Ammon's horn (tissue), 1 donor: ENCODE measurements around the gene SERTAD2.
A peak's percentile ranks its signal among the peaks of the same experiment; 100 is the strongest.

ENCODE experiments used
- DNase-seq: peaks from one replicate; pipeline ENCODE4 v3.0.0-alpha.2; 2016; ENCODE audit warnings: low spot score

Gene SERTAD2

DNA sequence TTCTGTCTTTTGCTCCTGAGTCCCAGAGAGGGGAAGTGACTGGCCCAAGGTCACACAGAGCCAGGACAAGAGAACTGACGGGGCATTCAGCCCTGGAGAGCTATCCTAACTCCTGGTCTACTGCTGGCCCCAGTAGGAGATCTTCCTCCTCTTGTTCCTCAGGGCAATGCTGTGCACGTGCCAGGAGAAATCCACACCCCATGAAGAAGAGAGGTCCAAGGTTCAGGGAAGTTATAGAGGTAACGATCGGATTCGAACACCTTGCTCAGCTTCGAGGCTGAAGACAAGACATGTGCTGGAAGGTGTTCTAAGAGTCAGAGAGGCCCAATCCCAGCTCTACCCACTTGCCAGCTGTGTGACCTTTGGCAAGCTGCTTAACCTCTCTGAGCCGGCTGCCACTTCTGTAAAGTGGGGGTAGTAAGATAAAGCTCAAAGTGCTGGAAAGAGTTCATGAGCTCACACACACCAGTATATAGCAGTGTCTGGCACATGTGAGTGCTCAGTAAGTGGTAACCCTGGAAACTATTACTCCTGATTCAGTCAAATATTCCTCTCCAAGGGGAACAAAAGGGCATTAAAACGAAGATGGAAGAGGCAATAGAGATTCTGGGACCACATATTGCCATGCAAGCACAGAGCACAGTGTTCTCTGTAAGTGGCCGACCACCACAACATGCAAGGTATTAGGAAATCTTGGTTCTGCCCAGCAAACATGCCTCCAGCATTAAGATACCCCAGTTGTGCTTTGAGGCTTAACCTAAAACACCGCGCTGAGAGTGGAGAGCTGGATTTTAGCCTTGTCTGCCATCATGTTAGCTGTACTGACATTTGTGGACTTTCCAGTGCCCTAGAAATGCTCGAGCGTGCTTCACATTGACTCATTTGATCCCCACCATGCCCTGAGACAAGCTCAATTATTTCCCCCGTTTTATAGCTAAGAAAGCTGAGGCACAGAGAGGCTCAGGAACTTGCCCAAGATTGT is 25.6 kb downstream of the SERTAD2 start:
- no peak for DNase-seq

DNA sequence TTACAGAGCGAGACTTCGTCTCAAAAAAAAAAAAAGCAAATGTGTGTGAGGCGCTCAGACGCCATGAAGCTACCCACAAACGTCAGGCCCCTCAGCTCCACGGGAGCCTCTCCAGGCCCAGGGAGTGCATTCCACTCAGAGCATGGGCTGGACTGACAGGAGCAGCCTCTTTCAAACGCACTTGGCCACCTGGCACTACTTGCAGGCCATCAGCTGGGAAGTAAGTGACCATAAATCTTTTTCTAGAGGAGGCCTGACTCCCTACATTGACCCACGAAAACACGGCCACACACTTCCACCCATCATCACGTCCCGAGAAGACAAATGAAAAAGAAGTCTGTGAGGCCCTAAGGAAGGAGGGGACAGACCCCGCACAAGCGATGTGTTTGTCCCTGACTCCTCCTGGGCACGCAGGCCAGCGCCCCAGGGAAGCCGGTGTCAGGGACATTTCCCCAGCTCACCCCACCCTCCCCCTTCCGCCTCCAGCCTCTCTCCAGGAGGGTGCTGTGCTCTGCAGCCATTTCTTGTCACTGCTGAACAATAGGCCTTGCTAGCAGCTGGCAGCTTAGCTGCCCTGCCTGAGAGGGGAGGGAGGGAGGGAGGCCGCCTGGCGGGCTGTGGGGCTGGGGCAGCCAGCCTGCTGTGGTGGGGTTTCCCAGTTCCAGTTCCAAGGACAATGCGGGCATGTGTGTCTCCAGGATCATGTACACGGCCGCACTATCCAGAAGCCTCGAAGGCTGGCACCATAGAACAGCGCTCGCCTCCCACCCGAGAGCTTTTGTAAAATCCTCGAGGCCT is 26.6 kb downstream of the SERTAD2 start:
- DNase-seq: peak; percentile 77

DNA sequence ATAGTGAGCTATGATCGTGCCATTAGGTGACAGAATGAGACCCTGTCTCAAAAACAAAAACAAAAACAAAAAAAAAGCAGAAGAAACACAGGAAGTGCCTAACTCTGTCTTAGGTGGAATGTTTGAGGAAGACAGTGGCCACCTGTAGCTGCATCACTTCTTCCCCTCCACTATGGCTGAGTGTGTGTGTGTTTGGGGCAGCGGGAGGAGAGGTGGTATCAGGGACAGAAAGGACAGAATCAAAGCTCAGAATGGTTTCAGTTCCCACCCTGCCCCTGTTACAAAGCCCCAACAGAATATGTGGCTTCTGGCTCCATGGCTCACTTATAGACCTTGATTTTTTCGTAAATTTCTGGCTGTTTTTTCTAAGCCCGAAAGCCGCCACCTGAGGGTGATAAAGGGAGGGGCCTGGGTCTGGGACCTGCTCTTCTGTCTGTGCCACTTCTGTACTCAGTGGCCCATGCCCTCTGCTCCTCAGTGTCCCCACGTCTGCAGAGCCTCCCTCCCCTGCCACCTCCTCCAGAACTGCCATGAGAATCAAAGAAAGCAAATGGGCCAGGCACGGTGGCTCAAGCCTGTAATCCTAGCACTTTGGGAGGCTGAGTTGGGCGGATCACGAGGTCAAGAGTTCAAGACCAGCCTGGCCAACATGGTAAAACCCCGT is 27.4 kb downstream of the SERTAD2 start:
- DNase-seq: no peak

DNA sequence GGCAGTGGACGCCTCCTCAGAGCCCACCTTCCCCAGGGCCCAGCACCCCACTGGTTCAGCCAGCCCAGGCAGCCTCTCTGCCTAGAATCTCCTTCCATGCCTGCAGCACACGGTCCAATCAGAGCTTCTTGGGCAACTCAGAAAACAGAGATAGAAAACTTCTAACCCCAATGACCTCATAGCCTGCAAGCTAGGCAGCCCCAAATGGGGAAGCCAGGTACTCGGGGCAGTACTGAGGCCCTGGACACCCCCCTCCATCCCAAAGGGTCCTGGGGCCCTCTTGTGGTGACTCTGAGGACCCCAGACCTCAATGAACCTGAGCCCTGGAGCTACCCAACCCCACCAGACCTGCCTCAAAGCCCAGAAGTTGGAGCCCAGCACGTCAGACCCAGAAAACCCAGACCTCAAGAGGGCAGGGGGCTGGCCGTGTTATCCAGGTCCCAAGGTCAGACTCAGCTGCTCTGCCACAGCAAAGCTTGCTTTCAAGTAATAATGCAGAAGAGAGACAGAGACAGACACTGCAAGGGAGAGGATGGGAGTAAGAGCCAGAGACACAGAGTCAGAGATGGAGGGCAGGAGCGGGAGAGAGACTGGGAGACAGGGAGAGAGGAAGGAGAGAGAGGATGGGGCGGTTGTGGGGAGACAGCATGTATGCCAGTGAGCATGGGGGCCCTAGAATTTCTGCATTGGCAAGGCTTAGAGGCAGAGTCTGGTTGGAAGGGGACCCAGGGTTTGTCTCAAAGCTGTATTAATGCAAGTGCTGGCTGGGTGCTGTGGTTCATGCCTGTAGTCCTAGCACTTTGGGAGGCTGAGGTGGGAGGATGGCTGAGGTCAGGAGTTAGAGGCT is 28.2 kb downstream of the SERTAD2 start:
- DNase-seq: no peak

GRCh38 chr2:64624862-64625261 is 28.9 kb downstream of the SERTAD2 start:
- DNase-seq: no peak

- no peak for DNase-seq
Measured at GRCh38 chr2:64624108-64624610, 29.6 kb downstream of the SERTAD2 start.

DNA sequence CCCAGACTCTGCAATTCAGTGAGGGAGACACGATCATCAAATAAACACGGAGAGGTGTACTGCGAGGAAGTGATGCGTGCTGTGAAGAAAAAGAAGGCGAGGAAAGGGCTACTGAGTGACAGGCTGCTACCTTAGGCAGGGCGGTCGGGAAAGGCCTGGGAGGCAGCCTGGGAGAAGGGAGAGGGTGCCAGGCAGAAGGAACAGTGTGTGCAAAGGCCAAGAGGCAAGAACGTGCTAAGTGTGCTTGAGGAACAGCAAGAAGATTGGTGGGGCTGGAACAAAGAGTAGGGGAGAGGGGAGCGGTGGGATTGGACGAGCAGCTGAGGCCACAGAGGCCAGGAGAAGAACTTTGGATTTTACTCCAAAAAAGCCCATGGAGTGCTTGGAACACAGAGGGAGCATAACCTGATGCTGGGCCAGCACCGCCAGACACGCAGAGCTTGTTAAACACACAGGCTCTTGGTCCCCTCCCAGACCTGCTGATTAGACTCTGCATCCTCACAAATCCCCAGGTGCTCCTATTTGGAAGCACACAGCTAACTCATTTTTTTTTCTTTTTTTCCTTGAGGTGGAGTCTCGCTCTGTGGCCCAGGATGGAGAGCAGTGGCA is 30.4 kb downstream of the SERTAD2 start:
- no peak for DNase-seq

DNA sequence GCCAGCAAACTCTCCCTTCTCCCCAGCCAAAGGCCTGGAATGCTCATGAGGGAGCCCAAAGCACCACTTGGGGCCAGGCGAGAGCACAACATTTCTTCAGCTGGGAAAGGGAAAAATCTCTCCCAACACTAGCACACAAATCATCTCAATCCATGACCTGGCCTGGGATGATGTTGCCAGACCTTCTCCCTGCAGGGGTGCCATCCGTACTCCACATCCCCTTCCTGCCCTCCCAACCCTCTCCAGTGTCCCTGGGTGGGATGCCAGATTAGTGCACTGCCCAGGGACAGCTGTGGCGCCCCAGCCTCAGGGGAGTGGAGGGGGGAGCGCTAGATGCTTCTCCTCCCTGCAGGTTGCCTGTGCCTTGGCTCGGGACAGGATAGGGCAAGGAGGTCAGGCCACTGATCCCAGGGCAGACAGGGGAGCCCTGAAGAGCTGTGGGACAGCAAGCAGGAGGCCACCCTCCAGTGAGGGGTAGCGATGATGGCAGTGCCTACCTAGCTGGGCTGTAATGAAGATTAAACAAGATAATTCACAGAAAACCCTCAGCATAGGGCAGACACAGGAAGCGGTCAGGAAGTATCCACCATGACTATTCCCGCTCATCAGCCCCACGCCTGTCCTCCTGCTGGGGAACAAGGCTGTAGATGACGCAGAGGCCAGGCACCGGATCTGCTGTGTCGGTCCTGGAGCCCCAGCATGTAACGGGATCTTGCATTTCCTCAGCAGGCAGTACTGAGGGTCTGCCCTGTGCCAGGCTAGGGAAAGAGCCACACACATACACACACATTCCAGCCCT is 31.1 kb downstream of the SERTAD2 start:
- no peak for DNase-seq

- DNase-seq: no peak
Measured at GRCh38 chr2:64620661-64621060, 33.1 kb downstream of the SERTAD2 start.

DNA sequence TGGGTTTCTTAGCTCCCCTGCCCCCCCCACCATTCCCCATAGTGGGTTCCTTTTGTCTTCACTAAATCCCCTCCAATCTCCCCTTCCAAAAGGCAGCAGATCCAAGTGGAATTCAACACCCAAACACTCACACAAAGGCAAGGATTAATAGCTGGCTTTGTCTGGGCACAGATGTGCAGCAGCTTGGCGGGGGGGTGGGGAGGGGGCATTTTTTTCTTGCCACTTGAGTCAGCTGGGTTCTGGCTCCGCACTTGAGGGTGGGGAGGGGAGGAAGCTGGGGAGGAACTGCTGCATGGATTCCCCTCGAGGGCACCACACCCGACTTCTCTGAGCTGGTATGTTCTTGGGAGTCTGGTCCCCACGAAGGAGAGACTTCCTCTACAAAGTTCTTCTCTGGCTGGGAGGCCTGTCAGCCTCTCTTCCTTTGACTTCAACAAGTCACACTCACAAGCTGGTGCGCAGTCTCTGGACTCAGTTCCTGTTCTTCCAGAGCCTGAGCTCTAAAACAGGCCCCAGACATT is 36.0 kb downstream of the SERTAD2 start:
- no peak for DNase-seq

DNA sequence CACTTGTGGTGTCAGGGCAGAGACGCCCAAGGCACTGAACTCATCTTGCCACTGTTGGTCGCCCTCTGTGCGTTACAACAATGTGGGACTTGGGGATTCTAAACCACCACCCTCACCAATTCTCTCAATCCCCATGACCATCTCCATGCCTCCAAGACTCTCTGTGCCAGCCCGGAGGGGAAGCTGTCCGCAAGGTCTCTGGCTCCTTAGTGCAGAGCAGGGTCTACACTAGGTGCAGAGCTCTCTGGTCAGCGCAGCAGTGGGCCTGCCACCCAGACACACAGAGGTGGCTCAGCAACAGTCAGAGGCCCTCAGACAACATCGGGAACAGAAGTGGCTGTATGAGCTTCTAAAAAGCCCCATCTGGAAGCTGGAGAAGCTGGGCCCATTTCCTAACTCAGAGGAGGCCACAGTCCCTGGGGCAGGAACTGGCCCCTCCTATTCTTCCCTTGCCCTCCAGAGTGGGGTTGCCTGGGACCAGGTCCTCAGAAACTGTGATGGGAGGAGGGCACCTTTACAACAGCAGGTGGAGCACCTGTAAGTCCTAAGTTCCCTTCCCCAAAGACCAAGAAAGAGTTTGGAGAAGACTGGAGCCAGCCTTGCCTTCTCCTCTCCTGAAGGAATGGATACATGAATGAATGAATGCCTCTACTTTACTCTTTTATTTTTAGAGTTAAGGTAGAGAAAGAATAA is 37.7 kb downstream of the SERTAD2 start:
- no peak for DNase-seq

DNA sequence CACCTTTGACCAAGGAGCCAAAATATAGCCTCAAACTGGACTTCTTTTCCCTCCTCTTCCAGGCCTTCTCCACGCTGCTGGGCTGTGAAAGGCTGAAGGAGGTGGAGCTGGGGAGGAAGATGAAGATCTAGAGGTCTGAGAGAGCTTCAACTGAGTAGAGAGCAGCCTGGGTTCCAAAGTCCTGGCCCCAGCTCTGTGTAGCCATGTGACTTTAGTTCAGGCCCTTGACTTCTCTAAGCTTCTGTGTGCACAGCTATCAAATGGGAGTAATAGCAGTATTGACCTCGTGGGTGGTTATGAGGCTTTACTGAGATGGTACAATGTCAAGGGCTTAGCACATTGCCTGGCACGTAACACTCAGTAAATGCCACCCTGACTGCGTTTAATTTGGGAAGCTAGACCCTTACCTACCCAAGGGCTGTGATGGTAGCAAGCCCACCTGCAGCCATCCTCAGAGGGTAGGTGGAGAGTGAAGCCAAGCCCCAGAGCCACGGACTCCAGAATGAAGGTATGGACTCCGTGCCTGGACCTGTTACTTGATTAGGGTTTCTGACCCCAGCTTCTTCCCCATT is 38.4 kb downstream of the SERTAD2 start:
- DNase-seq: no peak

DNA sequence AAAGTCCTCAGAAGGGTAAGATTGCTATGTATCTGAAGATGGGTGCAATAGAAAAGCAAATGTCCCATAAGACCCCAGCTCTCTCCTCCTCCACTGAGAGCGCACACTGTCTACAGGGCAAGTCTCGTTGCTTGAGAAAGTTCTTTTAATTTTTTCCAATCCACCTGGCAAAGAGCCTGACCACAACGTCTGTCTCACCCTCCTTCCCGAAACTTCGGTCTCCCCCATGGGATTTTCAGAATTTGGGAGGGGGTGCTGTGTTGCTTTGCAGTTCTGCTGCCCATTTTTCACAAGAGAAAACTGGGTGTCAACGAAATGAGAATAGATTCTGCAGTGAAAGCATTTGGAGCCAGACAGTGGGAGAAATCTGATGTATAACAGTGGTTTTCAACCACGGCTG is 40.4 kb downstream of the SERTAD2 start:
- no peak for DNase-seq

- no peak for DNase-seq
Measured at GRCh38 chr2:64612575-64613195, 41.0 kb downstream of the SERTAD2 start.

DNA sequence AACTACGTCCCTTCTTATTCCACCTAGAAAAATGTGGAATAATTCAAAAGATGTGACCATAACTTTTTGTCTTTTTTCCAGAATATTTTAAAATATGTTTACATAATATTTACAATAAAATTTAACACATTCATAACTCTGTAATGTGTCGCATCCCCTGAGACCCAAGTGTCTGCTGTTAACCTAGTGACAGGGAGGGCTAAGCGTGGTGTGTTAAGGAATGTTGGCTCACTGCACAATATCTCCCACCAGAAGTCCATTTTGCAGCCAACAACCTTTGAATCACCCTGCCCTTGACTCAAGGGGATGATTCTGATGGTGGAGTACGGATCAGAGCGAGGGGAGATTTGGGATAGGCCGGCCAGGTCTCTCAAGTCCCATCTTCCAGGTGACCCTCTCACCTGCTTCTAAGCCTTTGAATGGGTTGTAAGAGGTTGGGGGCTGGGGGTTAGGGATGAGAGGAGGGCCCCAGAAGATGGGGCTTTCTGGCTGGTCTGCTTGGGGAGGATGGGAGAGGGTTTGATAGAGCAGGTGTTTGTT is 43.3 kb downstream of the SERTAD2 start:
- DNase-seq: no peak

DNA sequence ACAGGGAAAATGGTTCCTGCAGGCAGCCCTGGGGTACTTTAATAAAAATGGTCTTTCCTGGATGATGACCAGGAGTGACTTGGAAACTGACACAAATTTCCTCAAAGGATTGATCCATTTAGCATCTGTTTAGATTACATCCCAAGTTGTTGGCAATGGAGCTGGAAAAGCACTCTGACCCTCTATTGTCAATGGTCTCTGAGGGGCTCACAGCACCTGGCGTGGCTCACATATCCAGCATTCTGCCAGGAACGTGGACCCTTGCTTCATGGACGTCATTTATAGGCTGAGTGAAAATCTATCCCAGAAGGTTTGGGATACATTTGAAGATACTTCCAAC is 43.8 kb downstream of the SERTAD2 start:
- DNase-seq: no peak

- peak; percentile 54 for DNase-seq
Measured at GRCh38 chr2:64609227-64609941, 44.3 kb downstream of the SERTAD2 start.

GRCh38 chr2:64608867-64609226 is 44.9 kb downstream of the SERTAD2 start:
- DNase-seq: no peak
